Endothelial cell of umbilical vein (primary cell): ENCODE results near the gene SLC9B1. TPM values are rescaled to one million over a fixed set of nuclear protein-coding genes. Genes with fewer than 3 reads are reported as not detected.

Experiments used
- BruUV-seq: library from RNA; stranded (reverse); fragments of 400-500 nt; replicated peaks from 2 replicates; lab custom pipeline; 2021; lab: Mats Ljungman, UMichigan
- CTCF ChIA-PET: fragments of 300-600, 350-600 bp; sonication (Branson Sonifier 250); formaldehyde crosslinking; loops from one replicate; lab custom pipeline; 2021; ENCODE audit warnings: antibody characterized with exemption, inconsistent platforms; lab: Charles Lee
- POLR2A ChIA-PET: fragments of 300-600, 350-600 bp; sonication (Branson Sonifier 250); formaldehyde crosslinking; loops from one replicate; lab custom pipeline; 2021; ENCODE audit warnings: antibody characterized with exemption, inconsistent platforms; lab: Charles Lee
- DNase-seq: peaks from one replicate; pipeline ENCODE4 v3.0.0-alpha.2; 2011; ENCODE audit warnings: low read depth, low spot score
- FAIRE-seq: peaks from 2 replicates; lab custom pipeline; 2011; peaks lifted over from hg19 to GRCh38; lab: Jason Lieb, UNC
- H2AFZ ChIP-seq: 2 replicates; pipeline ENCODE4 v1.6.0; 2012; ENCODE audit warnings: low read depth, low read length, control low read depth, inconsistent platforms
- H3K27ac ChIP-seq: 2 replicates; pipeline ENCODE4 v1.5.1; 2011; ENCODE audit warnings: low read depth, mild to moderate bottlenecking, control low read depth, low read length, moderate library complexity; ENCODE audit not compliant: insufficient read depth
- H3K27me3 ChIP-seq, 2 experiments: 2 replicates each; pipeline versions ENCODE4 v1.6.0 to v1.6.1; 2011; ENCODE audit warnings: low read length in 2 of 2, mixed read lengths in 1 of 2; ENCODE audit not compliant: control insufficient read depth in 2 of 2, insufficient read depth in 2 of 2
- H3K36me3 ChIP-seq, 2 experiments: 2 replicates in 1 of 2; 3 replicates in 1 of 2; pipeline ENCODE4 v1.5.1; 2011; ENCODE audit warnings: low read length in 2 of 2, mild to moderate bottlenecking in 1 of 2, moderate library complexity in 1 of 2; ENCODE audit not compliant: control insufficient read depth in 2 of 2, insufficient read depth in 2 of 2; ENCODE audit errors: extremely low read depth in 1 of 2
- H3K4me1 ChIP-seq: 3 replicates; pipeline ENCODE4 v1.5.1; 2011; ENCODE audit warnings: mild to moderate bottlenecking, low read length; ENCODE audit not compliant: control insufficient read depth, insufficient read depth; ENCODE audit errors: extremely low read depth
- H3K4me2 ChIP-seq: 2 replicates; pipeline ENCODE4 v1.6.1; 2011; ENCODE audit warnings: low read length, control low read depth, mixed read lengths; ENCODE audit not compliant: insufficient read depth
- H3K4me3 ChIP-seq, 3 experiments: fragments of 200-600 bp in 1 of 3; sonication (generic), shearing (Covaris generic) in 1 of 3; replicated peaks in 1 of 3; 2 replicates each; pipeline ENCODE4 v1.5.1; 2011 to 2016; ENCODE audit warnings: control low read depth in 3 of 3, low read length in 3 of 3, mild to moderate bottlenecking in 2 of 3, inconsistent platforms in 1 of 3, low read depth in 1 of 3, moderate library complexity in 1 of 3; ENCODE audit not compliant: insufficient read depth in 1 of 3
- H3K79me2 ChIP-seq: 2 replicates; pipeline ENCODE4 v1.6.0; 2012; ENCODE audit warnings: low read length, inconsistent platforms; ENCODE audit not compliant: control insufficient read depth, insufficient read depth
- H3K9ac ChIP-seq: replicated peaks from 2 replicates; pipeline ENCODE3; 2011; ENCODE audit warnings: low read length, control low read depth; ENCODE audit not compliant: insufficient read depth; ENCODE audit errors: extremely low read depth
- H3K9me1 ChIP-seq: replicated peaks from 3 replicates; pipeline ENCODE4 v1.6.0; 2011; ENCODE audit warnings: mild to moderate bottlenecking, low read length; ENCODE audit not compliant: control insufficient read depth, insufficient read depth; ENCODE audit errors: extremely low read depth
- H3K9me3 ChIP-seq: replicated peaks from 2 replicates; pipeline ENCODE4 v1.5.1; 2012; ENCODE audit warnings: low read length, inconsistent platforms; ENCODE audit not compliant: control insufficient read depth, insufficient read depth
- H4K20me1 ChIP-seq: replicated peaks from 2 replicates; pipeline ENCODE3; 2011; ENCODE audit warnings: mild to moderate bottlenecking, low read length; ENCODE audit not compliant: control insufficient read depth, insufficient read depth; ENCODE audit errors: extremely low read depth
- EZH2 ChIP-seq: IDR thresholded peaks from 2 replicates; pipeline ENCODE4 v1.6.1; 2012; ENCODE audit warnings: borderline replicate concordance, low read depth, mild to moderate bottlenecking, moderate library complexity, low read length, inconsistent platforms; ENCODE audit not compliant: severe bottlenecking
- FOS ChIP-seq: IDR thresholded peaks from 2 replicates; pipeline ENCODE4 v1.6.1; 2011; ENCODE audit warnings: mild to moderate bottlenecking, low read length, moderate library complexity, borderline replicate concordance; ENCODE audit not compliant: insufficient read depth
- GATA2 ChIP-seq: IDR thresholded peaks from 2 replicates; pipeline ENCODE4 v1.7.0; 2011; ENCODE audit warnings: low read depth, mild to moderate bottlenecking, moderate library complexity, mixed read lengths, low read length; ENCODE audit not compliant: insufficient read length, insufficient read depth
- JUN ChIP-seq: IDR thresholded peaks from 2 replicates; pipeline ENCODE4 v1.6.1; 2011; ENCODE audit warnings: borderline replicate concordance, low read depth; ENCODE audit not compliant: insufficient read length, insufficient read depth
- MAX ChIP-seq: IDR thresholded peaks from 2 replicates; pipeline ENCODE4 v1.6.1; 2011; ENCODE audit not compliant: insufficient read depth, insufficient read length
- MYC ChIP-seq: IDR thresholded peaks from one replicate; pipeline ENCODE4 v1.6.1; 2011; ENCODE audit warnings: mild to moderate bottlenecking, low read depth, low read length
- POLR2A ChIP-seq: IDR thresholded peaks from 2 replicates; pipeline ENCODE4 v1.6.1; 2012; ENCODE audit warnings: low read depth, mild to moderate bottlenecking, control low read depth, low read length
- POLR2AphosphoS5 ChIP-seq: IDR thresholded peaks from 2 replicates; pipeline ENCODE4 v1.6.1; 2012; ENCODE audit warnings: low read depth, mild to moderate bottlenecking, control low read depth, low read length, moderate library complexity; ENCODE audit not compliant: insufficient read depth
- dilution Hi-C: fragments of 300-500 bp; cut with MboI; formaldehyde crosslinking; loops from one replicate; pipeline ENCODE4 v1.15.0; 2019; ENCODE audit warnings: low sequenced_read_pairs; ENCODE audit not compliant: extremely low pct_ligation_motif_present
- intact Hi-C: fragments of 100-400 bp; cut with micrococcal nuclease; formaldehyde crosslinking; loops from one replicate; pipeline ENCODE4 v1.10.0; 2022
- polyA plus RNA-seq, 4 experiments: library from polyadenylated mRNA; depleted of rRNA in 3 of 4; stranded (reverse) in 3 of 4; unstranded in 1 of 4; fragments of >200 nt; gene quantifications; 2 replicates each; pipeline versions ENCODE4 v1.2.1 to v1.2.3, GENCODE V29; 2011 to 2012; ENCODE audit warnings: missing spikeins in 1 of 4
- total RNA-seq: library from RNA; stranded (reverse); gene quantifications from 2 replicates; pipeline ENCODE4 v1.2.3, GENCODE V29; 2021
- TF ChIP-seq, protein P1 (sequence below), 2 donors: IDR thresholded peaks; 1 replicate in 1 of 2; 2 replicates in 1 of 2; pipeline ENCODE4 v1.5.1; 2011; ENCODE audit warnings: low read length in 2 of 2, mild to moderate bottlenecking in 2 of 2, moderate library complexity in 2 of 2, control low read depth in 1 of 2, inconsistent platforms in 1 of 2, low read depth in 1 of 2; ENCODE audit not compliant: insufficient read depth in 1 of 2; ENCODE audit errors: extremely low read depth in 1 of 2

Gene SLC9B1
- total and polyA plus RNA-seq, 2 donors (not counting 3 experiments of a cell fraction or from before 2014, with no cell fraction given) = 0.19 to 0.49 TPM

- Histone ChIP-seq H3K36me3 (peaks cover 0 to 6% of the 10 kb centered on the region in 2 experiments), H3K9me3 (no peaks in the 10 kb centered on the region), H3K79me2 (peaks cover 36% of the 10 kb centered on the region), H4K20me1 (peaks cover 3% of the 10 kb centered on the region), H3K4me1 (no peaks in the 10 kb centered on the region), H3K27me3 (no peaks in the 10 kb centered on the region), H3K9me1 (peaks cover 3% of the 10 kb centered on the region), H3K4me3 (no peak overlapping the region), H2AFZ (no peak overlapping the region), H3K27ac (no peak overlapping the region), H3K4me2 (no peak overlapping the region), H3K9ac (no peak overlapping the region)
- FAIRE-seq = no peak
- POLR2A ChIA-PET = no interaction called here
- no TSS peak for BruUV-seq
- intact Hi-C loops = no loop called here
- no peak for DNase-seq
- dilution Hi-C loops = no loop called here
- TF ChIP-seq GATA2 = no peak
- TF ChIP-seq, protein P1, sequence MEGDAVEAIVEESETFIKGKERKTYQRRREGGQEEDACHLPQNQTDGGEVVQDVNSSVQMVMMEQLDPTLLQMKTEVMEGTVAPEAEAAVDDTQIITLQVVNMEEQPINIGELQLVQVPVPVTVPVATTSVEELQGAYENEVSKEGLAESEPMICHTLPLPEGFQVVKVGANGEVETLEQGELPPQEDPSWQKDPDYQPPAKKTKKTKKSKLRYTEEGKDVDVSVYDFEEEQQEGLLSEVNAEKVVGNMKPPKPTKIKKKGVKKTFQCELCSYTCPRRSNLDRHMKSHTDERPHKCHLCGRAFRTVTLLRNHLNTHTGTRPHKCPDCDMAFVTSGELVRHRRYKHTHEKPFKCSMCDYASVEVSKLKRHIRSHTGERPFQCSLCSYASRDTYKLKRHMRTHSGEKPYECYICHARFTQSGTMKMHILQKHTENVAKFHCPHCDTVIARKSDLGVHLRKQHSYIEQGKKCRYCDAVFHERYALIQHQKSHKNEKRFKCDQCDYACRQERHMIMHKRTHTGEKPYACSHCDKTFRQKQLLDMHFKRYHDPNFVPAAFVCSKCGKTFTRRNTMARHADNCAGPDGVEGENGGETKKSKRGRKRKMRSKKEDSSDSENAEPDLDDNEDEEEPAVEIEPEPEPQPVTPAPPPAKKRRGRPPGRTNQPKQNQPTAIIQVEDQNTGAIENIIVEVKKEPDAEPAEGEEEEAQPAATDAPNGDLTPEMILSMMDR (IDR thresholded peaks at IDR 0.05; ENCODE audit: extremely low read depth in 1 of 2, insufficient read depth in 1 of 2, low read depth in 1 of 2, low read length in 2 of 2) = no peak
- TF ChIP-seq POLR2AphosphoS5 = no peak
- no peak for TF ChIP-seq MYC
- TF ChIP-seq POLR2A = no peak
- no peak for TF ChIP-seq FOS
- TF ChIP-seq EZH2 = no peak
- no peak for TF ChIP-seq MAX
- no peak for TF ChIP-seq JUN
- CTCF ChIA-PET = no interaction called here
Observed at GRCh38 chr4:103067841-103068547, 48.5 kb upstream of the SLC9B1 start.
